ENCODE measurements around the gene TP53BP2.
"Not testable (repeated sequence)": the region's sequence is repeated elsewhere in the genome, so short reads cannot be mapped to it uniquely, and the experiment has no call there.

The TP53BP2 gene

GRCh38 chr1:223872308-223872901 is 26.7 kb upstream of the TP53BP2 start:
- intact Hi-C loops (cut with DNase I; ENCODE audit: low total_unique reads): no loop called here
- no peaks in the 10 kb centered on the region for H3K36me3 ChIP-seq
- H3K27ac ChIP-seq: no peak overlapping the region
- DNase-seq: no peak
- peaks cover 0 to 3% of the 10 kb centered on the region in 2 donors for H3K27me3 ChIP-seq
- no peak overlapping the region for H3K4me3 ChIP-seq
- TF ChIP-seq, protein P1, sequence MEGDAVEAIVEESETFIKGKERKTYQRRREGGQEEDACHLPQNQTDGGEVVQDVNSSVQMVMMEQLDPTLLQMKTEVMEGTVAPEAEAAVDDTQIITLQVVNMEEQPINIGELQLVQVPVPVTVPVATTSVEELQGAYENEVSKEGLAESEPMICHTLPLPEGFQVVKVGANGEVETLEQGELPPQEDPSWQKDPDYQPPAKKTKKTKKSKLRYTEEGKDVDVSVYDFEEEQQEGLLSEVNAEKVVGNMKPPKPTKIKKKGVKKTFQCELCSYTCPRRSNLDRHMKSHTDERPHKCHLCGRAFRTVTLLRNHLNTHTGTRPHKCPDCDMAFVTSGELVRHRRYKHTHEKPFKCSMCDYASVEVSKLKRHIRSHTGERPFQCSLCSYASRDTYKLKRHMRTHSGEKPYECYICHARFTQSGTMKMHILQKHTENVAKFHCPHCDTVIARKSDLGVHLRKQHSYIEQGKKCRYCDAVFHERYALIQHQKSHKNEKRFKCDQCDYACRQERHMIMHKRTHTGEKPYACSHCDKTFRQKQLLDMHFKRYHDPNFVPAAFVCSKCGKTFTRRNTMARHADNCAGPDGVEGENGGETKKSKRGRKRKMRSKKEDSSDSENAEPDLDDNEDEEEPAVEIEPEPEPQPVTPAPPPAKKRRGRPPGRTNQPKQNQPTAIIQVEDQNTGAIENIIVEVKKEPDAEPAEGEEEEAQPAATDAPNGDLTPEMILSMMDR (IDR thresholded peaks at IDR 0.05): no peak
- H3K4me1 ChIP-seq: no peaks in the 10 kb centered on the region
- H3K9me3 ChIP-seq: no peaks in the 10 kb centered on the region

GRCh38 chr1:223870617-223871574 is 25.1 kb upstream of the TP53BP2 start:
- H3K27me3 ChIP-seq: peaks cover 0 to 3% of the 10 kb centered on the region in 2 donors
- no peaks in the 10 kb centered on the region for H3K9me3 ChIP-seq
- H3K36me3 ChIP-seq: no peaks in the 10 kb centered on the region
- no peaks in the 10 kb centered on the region for H3K4me1 ChIP-seq
- DNase-seq: peak in 1 of 2 donors; percentile 65
- intact Hi-C loops (cut with DNase I; ENCODE audit: low total_unique reads): no loop called here
- H3K4me3 ChIP-seq: no peak overlapping the region
- no peak overlapping the region for H3K27ac ChIP-seq
- TF ChIP-seq, protein P1 (IDR thresholded peaks at IDR 0.05): no peak

DNA sequence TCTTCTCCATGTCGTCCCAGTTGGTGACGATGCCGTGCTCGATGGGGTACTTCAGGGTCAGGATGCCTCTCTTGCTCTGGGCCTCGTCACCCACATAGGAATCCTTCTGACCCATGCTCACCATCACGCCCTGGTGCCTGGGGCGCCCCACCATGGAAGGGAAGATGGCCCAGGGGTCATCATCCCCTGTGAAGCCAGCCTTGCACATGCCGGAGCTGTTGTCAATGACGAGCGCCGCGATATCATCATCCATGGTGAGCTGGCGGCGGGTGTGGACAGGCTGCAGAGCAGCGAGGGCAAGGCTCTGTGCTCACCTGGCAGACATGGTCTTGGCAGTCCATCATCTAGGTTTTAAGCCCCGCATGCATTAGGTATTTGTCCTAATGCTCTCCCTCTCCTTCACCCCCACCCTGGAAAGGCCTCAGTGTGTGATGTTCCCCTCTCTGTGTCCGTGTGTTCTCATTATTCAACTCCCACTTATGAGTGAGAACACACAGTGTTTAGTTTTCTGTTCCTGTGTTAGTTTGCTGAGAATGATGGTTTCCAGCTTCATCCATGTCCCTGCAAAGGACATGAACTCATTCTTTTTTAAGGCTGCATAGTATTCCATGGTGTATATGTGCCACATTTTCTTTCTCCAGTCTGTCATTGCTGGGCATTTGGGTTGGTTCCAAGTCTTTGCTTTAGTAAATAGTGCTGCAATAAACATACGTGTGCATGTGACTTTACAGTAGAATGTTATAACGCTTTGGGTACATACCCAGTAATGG is 19.0 kb upstream of the TP53BP2 start:
- intact Hi-C loops (cut with DNase I; ENCODE audit: low total_unique reads); H3K4me3 ChIP-seq; H3K36me3 ChIP-seq; H3K27ac ChIP-seq; H3K9me3 ChIP-seq; H3K27me3 ChIP-seq; DNase-seq; H3K4me1 ChIP-seq: not testable (repeated sequence)

DNA sequence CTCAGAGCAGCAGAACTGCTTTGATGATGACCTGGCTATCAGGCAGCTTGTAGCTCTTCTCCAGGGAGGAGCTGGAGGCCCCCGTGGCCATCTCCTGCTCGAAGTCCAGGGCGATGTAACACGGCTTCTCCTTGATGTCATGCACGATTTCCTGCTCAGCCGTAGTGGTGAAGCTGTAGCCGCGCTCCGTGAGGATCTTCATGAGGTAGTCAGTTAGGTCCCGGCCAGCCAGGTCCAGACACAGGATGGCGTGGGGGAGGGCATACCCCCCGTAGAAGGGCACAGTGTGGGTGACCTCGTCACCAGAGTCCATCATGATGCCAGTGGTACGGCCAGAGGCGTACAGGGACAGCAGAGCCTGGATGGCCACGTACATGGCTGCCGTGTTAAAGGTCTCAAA is 18.3 kb upstream of the TP53BP2 start:
- intact Hi-C loops (cut with DNase I; ENCODE audit: low total_unique reads): no loop called here
- DNase-seq: no peak
- H3K9me3 ChIP-seq: no peaks in the 10 kb centered on the region
- H3K27me3 ChIP-seq: no peaks in the 10 kb centered on the region
- no peaks in the 10 kb centered on the region for H3K4me1 ChIP-seq
- no peaks in the 10 kb centered on the region for H3K36me3 ChIP-seq
- H3K27ac ChIP-seq: no peak overlapping the region
- TF ChIP-seq, protein P1 (IDR thresholded peaks at IDR 0.05): no peak
- H3K4me3 ChIP-seq: no peak overlapping the region

GRCh38 chr1:223861904-223862303 is 16.2 kb upstream of the TP53BP2 start:
- intact Hi-C loops (cut with DNase I; ENCODE audit: low total_unique reads): no loop called here
- Histone ChIP-seq H3K9me3 (no peaks in the 10 kb centered on the region), H3K36me3 (no peaks in the 10 kb centered on the region), H3K4me1 (no peaks in the 10 kb centered on the region), H3K27ac (no peak overlapping the region), H3K27me3 (no peaks in the 10 kb centered on the region), H3K4me3 (no peak overlapping the region)
- DNase-seq: no peak
- TF ChIP-seq, protein P1 (IDR thresholded peaks at IDR 0.05): no peak
